NOMO-1 treated with dmso at 0.1 percent for 144 hours (cell line): Measurements from ENCODE around the gene WFDC8.
"Not testable (repeated sequence)": the region's sequence is repeated elsewhere in the genome, so short reads cannot be mapped to it uniquely, and the experiment has no call there.

Experiments used
- DNase-seq: peaks from one replicate; lab custom pipeline; 2025; ENCODE audit not compliant: unreplicated experiment; lab: John Stamatoyannopoulos, UW

WFDC8 gene

DNA sequence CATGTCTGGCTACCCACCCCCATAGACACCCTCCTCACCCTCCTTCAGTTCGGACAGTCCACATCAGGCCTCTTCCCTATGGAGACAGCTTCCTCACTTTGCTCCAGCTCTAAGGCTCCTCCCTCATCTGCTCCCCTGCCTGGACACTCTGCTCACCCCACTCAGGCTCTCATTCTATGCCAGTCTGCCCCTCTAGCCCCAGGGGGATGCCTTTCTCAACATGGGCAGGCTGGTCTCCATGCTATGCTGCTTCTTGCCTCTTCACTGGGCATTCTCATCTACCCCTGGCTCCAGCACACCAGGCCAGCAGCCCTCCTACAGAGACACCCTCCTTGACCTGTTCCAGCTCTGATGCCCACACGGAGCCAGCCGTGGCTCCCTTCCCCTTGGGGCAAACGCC is at the start of gene WFDC8:
WFDC8 (minus strand) TSS at position 101 of the 400 bp plus-strand sequence; CDS start at position 64, 37 bp downstream.
- no peak for DNase-seq

GRCh38 chr20:45626540-45626939 is 47.5 kb upstream of the WFDC8 start:
- DNase-seq, result no peak

GRCh38 chr20:45621593-45621992 is 42.5 kb upstream of the WFDC8 start:
- DNase-seq, result no peak

- DNase-seq, result no peak
Measured at GRCh38 chr20:45617591-45617990, 38.5 kb upstream of the WFDC8 start.

- DNase-seq, result no peak
Measured at GRCh38 chr20:45612314-45612713, 33.2 kb upstream of the WFDC8 start.

- no peak for DNase-seq
Measured at GRCh38 chr20:45611054-45611453, 32.0 kb upstream of the WFDC8 start.

GRCh38 chr20:45607810-45608209 is 28.7 kb upstream of the WFDC8 start:
- DNase-seq, result no peak

GRCh38 chr20:45595235-45595634 is 16.2 kb upstream of the WFDC8 start:
- DNase-seq, result no peak

DNA sequence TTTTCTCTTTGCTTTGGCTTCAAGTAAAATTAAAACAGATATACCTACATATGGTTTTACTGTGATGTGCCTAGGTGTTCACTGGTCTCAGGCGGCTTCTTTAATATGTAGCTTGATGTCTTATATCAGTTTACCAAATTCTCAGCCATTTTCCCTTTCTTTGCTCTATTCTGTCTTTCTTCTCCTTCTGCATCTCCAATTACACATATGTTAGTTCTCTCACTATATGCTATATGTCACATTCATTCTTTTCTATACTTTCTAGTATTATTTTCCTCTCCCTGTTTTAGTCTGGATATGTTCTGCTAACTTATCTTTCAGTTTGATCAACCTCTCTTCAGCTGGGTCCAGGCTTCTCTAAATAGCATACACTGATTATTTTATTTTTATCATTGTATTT is 14.4 kb upstream of the WFDC8 start:
- DNase-seq, result no peak

GRCh38 chr20:45592574-45593189 is 13.6 kb upstream of the WFDC8 start:
- peak; percentile 36 for DNase-seq

DNA sequence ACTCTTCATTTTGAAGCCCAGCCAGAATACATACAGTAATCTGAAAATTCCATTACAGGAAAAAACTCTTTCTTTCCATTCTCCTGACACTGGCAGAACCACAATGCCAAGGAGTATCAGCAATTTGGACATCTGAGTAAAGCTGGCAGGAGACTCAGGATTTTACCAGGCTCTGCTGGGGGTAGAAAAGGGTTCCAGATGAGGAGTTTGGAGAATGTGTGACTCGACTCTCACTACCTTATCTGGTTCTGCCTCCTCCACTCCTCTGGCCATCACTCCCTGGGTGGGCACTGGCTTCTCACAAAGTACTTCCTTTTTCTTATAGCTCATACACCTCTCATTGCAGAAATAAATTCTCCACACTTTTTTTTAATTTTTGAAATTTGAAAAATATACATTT is 10.6 kb upstream of the WFDC8 start:
- no peak for DNase-seq

GRCh38 chr20:45588800-45589199 is 9.7 kb upstream of the WFDC8 start:
- no peak for DNase-seq

DNA sequence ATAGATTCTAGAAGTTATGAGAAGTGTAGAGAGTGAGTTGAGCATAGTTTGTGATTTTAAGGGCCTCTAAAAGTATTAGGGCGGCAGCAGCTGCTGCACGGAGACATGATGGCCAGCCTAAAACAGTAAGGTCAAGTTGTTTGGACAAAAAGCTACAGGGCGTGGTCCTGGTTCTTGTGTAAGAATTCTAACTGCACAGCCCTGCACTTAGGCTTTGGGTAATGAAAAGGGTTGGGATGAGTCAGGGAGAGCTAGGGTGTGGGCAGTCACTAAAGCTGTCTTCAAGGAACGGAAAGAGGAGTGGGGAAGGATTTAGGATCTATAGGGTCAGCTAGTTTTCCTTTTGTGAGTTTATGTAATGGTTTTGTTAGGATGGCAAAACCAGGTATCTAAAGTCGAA is 6.9 kb upstream of the WFDC8 start:
- DNase-seq, result not testable (repeated sequence)

GRCh38 chr20:45584294-45584693 is 5.2 kb upstream of the WFDC8 start:
- not testable (repeated sequence) for DNase-seq

DNA sequence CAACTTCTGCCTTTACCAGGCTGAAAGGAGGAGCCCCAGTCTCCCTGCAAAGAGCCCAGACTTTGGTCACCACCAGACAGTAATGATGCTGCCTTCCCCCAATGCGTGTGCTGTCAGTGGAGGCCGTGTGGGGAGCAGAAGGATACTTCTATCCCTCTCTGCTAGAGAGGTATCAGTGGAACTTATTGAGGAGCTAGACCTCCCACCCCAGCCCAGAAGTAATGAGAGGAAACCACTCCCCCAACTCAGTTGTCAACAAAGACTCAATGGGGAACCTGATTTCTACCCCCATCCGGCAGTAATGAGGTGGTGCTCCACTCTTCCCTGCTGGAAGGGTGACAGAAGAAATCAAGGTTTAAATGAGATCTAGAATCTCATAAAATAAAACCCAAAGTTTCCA is 4.4 kb upstream of the WFDC8 start:
- no peak for DNase-seq

DNA sequence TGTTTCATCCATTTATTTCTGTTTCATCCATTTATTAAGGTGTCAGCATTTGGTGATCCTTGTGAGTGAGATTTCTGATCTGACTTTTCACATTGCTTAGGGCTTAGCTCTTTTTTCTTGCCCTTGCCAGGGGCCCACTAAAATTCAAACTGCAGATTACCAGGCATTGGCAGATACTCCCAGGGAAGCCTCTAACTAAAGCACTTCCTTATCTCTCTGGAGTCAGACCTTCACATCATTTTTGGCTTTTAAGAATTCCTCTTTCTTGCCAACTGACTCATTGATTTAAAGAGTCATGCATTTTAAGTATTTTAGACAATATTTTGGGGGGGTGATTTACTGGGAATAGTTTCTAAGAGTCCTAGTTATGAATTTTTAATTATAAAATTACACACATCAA is 2.6 kb upstream of the WFDC8 start:
- no peak for DNase-seq

DNA sequence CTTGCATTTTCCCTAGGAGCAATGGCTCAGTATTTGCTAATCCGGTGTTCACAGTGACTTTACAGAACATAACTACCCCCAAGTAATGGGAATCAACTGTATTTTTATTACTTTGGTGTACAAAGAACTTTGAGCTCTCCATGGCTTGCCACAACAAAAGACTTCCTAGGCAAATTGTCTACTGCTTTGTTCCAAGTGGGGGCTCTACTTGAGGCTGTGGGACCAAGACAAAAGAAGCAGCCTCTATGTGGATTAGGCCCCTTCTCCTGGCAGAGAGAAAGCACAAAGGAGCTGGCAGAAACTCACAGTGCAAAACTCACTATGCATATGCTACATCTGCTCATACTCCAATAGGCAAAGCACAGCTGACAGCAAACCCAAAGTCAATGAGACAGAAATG is 853 bp downstream of the WFDC8 start:
- DNase-seq, result no peak

DNA sequence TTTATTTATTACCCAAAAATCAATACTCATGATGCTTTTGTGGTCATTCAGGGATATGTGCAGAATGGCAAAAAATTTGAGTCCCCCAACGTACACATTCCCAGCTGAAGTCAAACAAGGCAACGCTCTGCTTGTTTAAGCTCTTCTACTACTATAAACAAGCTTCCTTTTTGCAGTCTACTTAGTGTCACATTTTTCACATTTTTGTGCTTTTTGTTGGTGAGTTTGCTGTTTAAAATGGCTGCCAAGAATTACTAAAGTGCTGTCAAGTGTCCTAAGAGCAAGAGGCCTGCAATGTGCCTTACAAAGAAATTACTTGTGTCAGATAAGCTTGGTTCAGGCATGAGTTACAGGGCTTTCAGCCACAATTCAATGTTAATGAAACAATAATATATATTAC is 2.1 kb downstream of the WFDC8 start:
- no peak for DNase-seq

- no peak for DNase-seq
Measured at GRCh38 chr20:45575931-45576330, 3.2 kb downstream of the WFDC8 start.

DNA sequence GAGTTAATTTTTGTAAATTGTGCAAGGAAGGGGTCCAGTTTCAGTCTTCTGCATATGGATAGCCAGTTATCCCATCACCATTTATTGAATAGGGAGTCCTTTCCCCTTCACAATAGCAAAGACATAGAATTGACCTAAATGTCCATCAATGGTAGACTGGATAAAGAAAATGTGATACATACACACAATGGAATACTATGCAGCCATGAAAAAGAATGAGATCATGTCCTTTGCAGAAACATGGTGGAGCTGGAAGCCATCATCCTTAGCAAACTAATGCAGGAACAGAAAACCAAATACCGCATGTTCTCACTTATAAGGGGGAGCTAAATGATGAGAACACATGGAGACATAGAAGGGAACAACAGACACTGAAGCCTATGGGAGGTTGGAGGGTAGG is 9.4 kb downstream of the WFDC8 start:
- not testable (repeated sequence) for DNase-seq

DNA sequence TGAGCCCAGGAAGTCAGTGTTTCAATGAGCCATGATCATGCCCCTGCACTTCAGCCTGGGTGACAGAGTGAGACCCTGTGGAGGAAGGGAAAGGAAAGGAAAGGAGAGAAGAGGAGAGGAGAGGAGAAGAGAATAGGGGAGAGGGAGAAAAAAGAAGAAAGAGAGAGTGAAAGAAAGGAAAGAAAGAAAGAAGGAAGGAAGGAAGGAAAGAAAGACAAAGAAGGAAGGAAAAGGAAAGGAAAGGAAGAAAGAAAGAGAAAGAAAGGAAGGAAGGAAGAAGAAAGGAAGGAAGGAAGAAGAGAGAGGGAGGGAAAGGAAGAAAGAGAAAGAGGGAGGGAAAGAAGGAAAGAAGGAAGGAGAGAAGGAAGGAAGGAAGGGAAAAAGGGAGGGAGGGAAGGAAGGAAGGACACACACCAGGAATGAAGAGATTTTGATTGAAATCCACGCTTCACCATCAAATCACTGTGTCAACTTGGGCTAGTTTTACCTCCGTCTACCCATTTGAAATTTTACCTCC is 14.3 kb downstream of the WFDC8 start:
- no peak for DNase-seq

GRCh38 chr20:45555198-45555597 is 23.9 kb downstream of the WFDC8 start:
- no peak for DNase-seq

- DNase-seq, result no peak
Measured at GRCh38 chr20:45552456-45552855, 26.6 kb downstream of the WFDC8 start.
